Measurements from ENCODE around the gene XAB2. TPM values are rescaled to one million over a fixed set of nuclear protein-coding genes. Genes with fewer than 3 reads are reported as not detected.
A peak's percentile ranks its signal among the peaks of the same experiment; 100 is the strongest.

Gene XAB2
- total RNA-seq, 1 donor from 2014 or later, result 23.4 TPM

- FAIRE-seq (no peak), DNase-seq (ENCODE audit: low read depth) (no peak)
- TF ChIP-seq CTCF (IDR thresholded peaks at IDR 0.05; ENCODE audit: insufficient read depth, low read length, severe bottlenecking), result no peak
- no peaks in the 10 kb centered on the region for H3K36me3 ChIP-seq (ENCODE audit: control insufficient read depth, insufficient read depth, low read length)
- no peaks in the 10 kb centered on the region for H3K27me3 ChIP-seq (ENCODE audit: control insufficient read depth, insufficient read depth, low read length)
- no peak within 1 kb of the TSS for H3K4me3 ChIP-seq (ENCODE audit: low read depth, low read length)
Measured at GRCh38 chr19:7633698-7634097, 4.4 kb upstream of the XAB2 start, which contains the start of gene PCP2. Gene PCP2, minus strand, starts transcription at chr19:7633719. Its CDS starts 262 bp downstream, at chr19:7633457.

- H3K4me3 ChIP-seq (ENCODE audit: low read depth, low read length), result no peak overlapping the region
- DNase-seq (ENCODE audit: low read depth) (no peak), FAIRE-seq (no peak)
- no peaks in the 10 kb centered on the region for H3K36me3 ChIP-seq (ENCODE audit: control insufficient read depth, insufficient read depth, low read length)
- no peak for TF ChIP-seq CTCF (IDR thresholded peaks at IDR 0.05; ENCODE audit: insufficient read depth, low read length, severe bottlenecking)
- no peaks in the 10 kb centered on the region for H3K27me3 ChIP-seq (ENCODE audit: control insufficient read depth, insufficient read depth, low read length)
Measured at GRCh38 chr19:7632340-7633203, 3.2 kb upstream of the XAB2 start.

- H3K27me3 ChIP-seq (ENCODE audit: control insufficient read depth, insufficient read depth, low read length), result no peaks in the 10 kb centered on the region
- peaks cover 2% of the 10 kb centered on the region for H3K36me3 ChIP-seq (ENCODE audit: control insufficient read depth, insufficient read depth, low read length)
- DNase-seq (ENCODE audit: low read depth) (no peak), FAIRE-seq (no peak)
- no peak for TF ChIP-seq CTCF (IDR thresholded peaks at IDR 0.05; ENCODE audit: insufficient read depth, low read length, severe bottlenecking)
- no peak overlapping the region for H3K4me3 ChIP-seq (ENCODE audit: low read depth, low read length)
Measured at GRCh38 chr19:7631577-7631976, 2.2 kb upstream of the XAB2 start.

- peaks cover 17% of the 10 kb centered on the region for H3K36me3 ChIP-seq (ENCODE audit: control insufficient read depth, insufficient read depth, low read length)
- no peak for TF ChIP-seq CTCF (IDR thresholded peaks at IDR 0.05; ENCODE audit: insufficient read depth, low read length, severe bottlenecking)
- FAIRE-seq, result no peak
Measured at GRCh38 chr19:7628589-7629311, 595 bp downstream of the XAB2 start.

GRCh38 chr19:7627166-7627565, 2.2 kb downstream of the XAB2 start:
- FAIRE-seq, result no peak
- H3K4me3 ChIP-seq (ENCODE audit: low read depth, low read length), result no peak overlapping the region
- no peak for TF ChIP-seq CTCF (IDR thresholded peaks at IDR 0.05; ENCODE audit: insufficient read depth, low read length, severe bottlenecking)
- DNase-seq (ENCODE audit: low read depth), result no peak
- H3K36me3 ChIP-seq (ENCODE audit: control insufficient read depth, insufficient read depth, low read length), result peaks cover 28% of the 10 kb centered on the region
- no peaks in the 10 kb centered on the region for H3K27me3 ChIP-seq (ENCODE audit: control insufficient read depth, insufficient read depth, low read length)

More at GRCh38 chr19:7628589-7629311, 595 bp downstream of the XAB2 start:
- H3K4me3 ChIP-seq (ENCODE audit: low read depth, low read length), result peak overlapping the region; percentile 69
- H3K27me3 ChIP-seq (ENCODE audit: control insufficient read depth, insufficient read depth, low read length), result no peaks in the 10 kb centered on the region
- no peak for DNase-seq (ENCODE audit: low read depth)

All from bronchial epithelial cell (primary cell).